Measurements from ENCODE around the gene CDH4. TPM values are rescaled to one million over a fixed set of nuclear protein-coding genes. Genes with fewer than 3 reads are reported as not detected.

The CDH4 gene
- total RNA-seq, 1 donor from 2014 or later = not detected

GRCh38 chr20:61692479-61692878 lies 440.4 kb downstream of the CDH4 start:
- DNase-seq (ENCODE audit: low spot score) = no peak
- ATAC-seq = no peak

GRCh38 chr20:61693055-61693600 lies 441.1 kb downstream of the CDH4 start:
- no peak for ATAC-seq
- DNase-seq (ENCODE audit: low spot score) = no peak

GRCh38 chr20:61694682-61695081 lies 442.6 kb downstream of the CDH4 start:
- DNase-seq (ENCODE audit: low spot score) = no peak
- ATAC-seq = no peak

GRCh38 chr20:61695741-61696140 lies 443.7 kb downstream of the CDH4 start:
- DNase-seq (ENCODE audit: low spot score) = no peak
- ATAC-seq = no peak

GRCh38 chr20:61696181-61696735 lies 444.2 kb downstream of the CDH4 start:
- no peak for ATAC-seq
- no peak for DNase-seq (ENCODE audit: low spot score)

GRCh38 chr20:61697666-61698597 lies 445.9 kb downstream of the CDH4 start:
- DNase-seq (ENCODE audit: low spot score) (no peak), ATAC-seq (no peak)

- DNase-seq (ENCODE audit: low spot score) (no peak), ATAC-seq (no peak)
Measured at GRCh38 chr20:61698598-61699494, 446.8 kb downstream of the CDH4 start.

GRCh38 chr20:61699495-61700374 lies 447.7 kb downstream of the CDH4 start:
- DNase-seq (ENCODE audit: low spot score) (no peak), ATAC-seq (no peak)

GRCh38 chr20:61700595-61701140 lies 448.6 kb downstream of the CDH4 start:
- no peak for DNase-seq (ENCODE audit: low spot score)
- ATAC-seq = no peak

- DNase-seq (ENCODE audit: low spot score) (no peak), ATAC-seq (no peak)
Measured at GRCh38 chr20:61701401-61701800, 449.3 kb downstream of the CDH4 start.

- DNase-seq (ENCODE audit: low spot score) = no peak
- ATAC-seq = no peak
Measured at GRCh38 chr20:61701802-61702201, 449.7 kb downstream of the CDH4 start.

- no peak for ATAC-seq
Measured at GRCh38 chr20:61702246-61702645, 450.2 kb downstream of the CDH4 start.

GRCh38 chr20:61704661-61705060 lies 452.6 kb downstream of the CDH4 start:
- ATAC-seq = no peak

More at GRCh38 chr20:61702246-61702645, 450.2 kb downstream of the CDH4 start:
- no peak for DNase-seq (ENCODE audit: low spot score)

GRCh38 chr20:61705386-61706258 lies 453.6 kb downstream of the CDH4 start:
- DNase-seq (ENCODE audit: low spot score) (no peak), ATAC-seq (no peak)

More at GRCh38 chr20:61704661-61705060, 452.6 kb downstream of the CDH4 start:
- no peak for DNase-seq (ENCODE audit: low spot score)

GRCh38 chr20:61706259-61706961 lies 454.3 kb downstream of the CDH4 start:
- ATAC-seq (no peak), DNase-seq (ENCODE audit: low spot score) (no peak)

- no peak for DNase-seq (ENCODE audit: low spot score)
- ATAC-seq = no peak
Measured at GRCh38 chr20:61708891-61709290, 456.8 kb downstream of the CDH4 start.

- no peak for ATAC-seq
- no peak for DNase-seq (ENCODE audit: low spot score)
Measured at GRCh38 chr20:61710108-61710507, 458.0 kb downstream of the CDH4 start.

GRCh38 chr20:61712688-61713087 lies 460.6 kb downstream of the CDH4 start:
- DNase-seq (ENCODE audit: low spot score) (no peak), ATAC-seq (no peak)
